Peyer's patch (tissue), 4 donors: ENCODE results near the gene PPP2R2C. TPM values are rescaled to one million over a fixed set of nuclear protein-coding genes. Genes with fewer than 3 reads are reported as not detected.

Experiments
- DNase-seq, 3 donors: peaks; one replicate each; pipeline ENCODE4 v3.0.0-alpha.2; 2017 to 2019
- H3K27ac ChIP-seq, 4 donors: fragments of 200-600 bp; sonication (generic); one replicate each; pipeline ENCODE4 v1.5.1; 2016 to 2019
- H3K27me3 ChIP-seq, 2 donors: fragments of 200-600 bp; sonication (generic); one replicate each; pipeline ENCODE4 v1.5.1; 2019
- H3K36me3 ChIP-seq, 3 donors: fragments of 200-600 bp; sonication (generic); one replicate each; pipeline ENCODE4 v1.5.1; 2016 to 2019
- H3K4me1 ChIP-seq, 4 donors: fragments of 200-600 bp; sonication (generic); one replicate each; pipeline ENCODE4 v1.5.1; 2016 to 2019
- H3K4me3 ChIP-seq, 4 donors: fragments of 200-600 bp; sonication (generic); 1 replicate in 3 of 4; 2 replicates in 1 of 4; pipeline ENCODE4 v1.5.1; 2016 to 2019; ENCODE audit warnings: mild to moderate bottlenecking in 1 of 4
- H3K9me3 ChIP-seq, 4 donors: fragments of 200-600 bp; sonication (generic); one replicate each; pipeline ENCODE4 v1.5.1; 2016 to 2019; ENCODE audit warnings: mild to moderate bottlenecking in 1 of 4
- CTCF ChIP-seq, 6 experiments: fragments of 450-650 bp in 4 of 6; fragments of 200-600 bp in 2 of 6; sonication (generic) in 1 of 6; IDR thresholded peaks; one replicate each; pipeline ENCODE4 v1.5.1; 2017 to 2019; ENCODE audit warnings: antibody characterized with exemption in 6 of 6, mild to moderate bottlenecking in 3 of 6, moderate library complexity in 1 of 6
- POLR2A ChIP-seq, 2 donors: fragments of 450-650 bp; IDR thresholded peaks; one replicate each; pipeline ENCODE4 v1.5.1; 2017; ENCODE audit warnings: antibody characterized with exemption in 2 of 2, mild to moderate bottlenecking in 2 of 2, moderate library complexity in 2 of 2
- total RNA-seq, 4 donors: library from RNA; depleted of rRNA; stranded (reverse); fragments of >200 nt; gene quantifications; one replicate each; pipeline ENCODE4 v1.1.0, GENCODE V29; 2016

PPP2R2C gene
- total RNA-seq, 4 donors from 2014 or later = 0.27 to 4.1 TPM; not detected in 2

GRCh38 chr4:6367371-6367851 lies 105.0 kb downstream of the PPP2R2C start:
- DNase-seq = no peak
- H3K4me3 ChIP-seq = no peak overlapping the region
- no peaks in the 10 kb centered on the region for H3K4me1 ChIP-seq
- no peaks in the 10 kb centered on the region for H3K36me3 ChIP-seq
- TF ChIP-seq POLR2A (IDR thresholded peaks at IDR 0.05) = no peak
- no peak for TF ChIP-seq CTCF (IDR thresholded peaks at IDR 0.05)
- no peaks in the 10 kb centered on the region for H3K9me3 ChIP-seq
- H3K27me3 ChIP-seq = no peaks in the 10 kb centered on the region
- no peak overlapping the region for H3K27ac ChIP-seq

DNA sequence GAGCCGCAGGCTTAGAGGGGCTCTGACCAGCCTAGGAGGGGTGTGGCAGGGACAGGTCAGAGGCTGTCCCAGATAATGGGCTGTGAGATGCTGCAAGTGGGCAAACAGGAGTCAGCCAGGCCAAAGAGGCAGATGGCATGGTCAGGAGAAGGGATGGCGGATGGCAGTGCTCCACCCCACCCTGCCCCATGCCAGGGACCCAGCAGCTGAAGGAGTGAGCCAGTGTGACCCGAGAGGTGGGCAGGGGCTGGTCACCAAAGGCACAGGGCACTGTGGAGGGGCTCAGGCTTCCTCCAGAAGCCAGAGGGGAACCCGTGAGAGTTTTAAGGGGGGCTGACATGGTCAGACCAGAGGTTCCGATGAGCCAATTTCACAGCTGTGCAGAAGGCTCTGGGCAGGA lies 105.8 kb downstream of the PPP2R2C start:
- H3K27me3 ChIP-seq = no peaks in the 10 kb centered on the region
- no peak for TF ChIP-seq CTCF (IDR thresholded peaks at IDR 0.05)
- TF ChIP-seq POLR2A (IDR thresholded peaks at IDR 0.05) = no peak

GRCh38 chr4:6365545-6366086 lies 106.8 kb downstream of the PPP2R2C start:
- TF ChIP-seq POLR2A (IDR thresholded peaks at IDR 0.05) = no peak
- TF ChIP-seq CTCF (IDR thresholded peaks at IDR 0.05) = no peak
- Histone ChIP-seq H3K4me3 (no peak overlapping the region), H3K27ac (no peak overlapping the region), H3K27me3 (no peaks in the 10 kb centered on the region), H3K9me3 (no peaks in the 10 kb centered on the region), H3K4me1 (no peaks in the 10 kb centered on the region), H3K36me3 (no peaks in the 10 kb centered on the region)
- no peak for DNase-seq

More for the DNA sequence above, 105.8 kb downstream of the PPP2R2C start:
- Histone ChIP-seq H3K4me1 (no peaks in the 10 kb centered on the region), H3K36me3 (no peaks in the 10 kb centered on the region), H3K9me3 (no peaks in the 10 kb centered on the region), H3K4me3 (no peak overlapping the region), H3K27ac (no peak overlapping the region)
- DNase-seq = no peak

DNA sequence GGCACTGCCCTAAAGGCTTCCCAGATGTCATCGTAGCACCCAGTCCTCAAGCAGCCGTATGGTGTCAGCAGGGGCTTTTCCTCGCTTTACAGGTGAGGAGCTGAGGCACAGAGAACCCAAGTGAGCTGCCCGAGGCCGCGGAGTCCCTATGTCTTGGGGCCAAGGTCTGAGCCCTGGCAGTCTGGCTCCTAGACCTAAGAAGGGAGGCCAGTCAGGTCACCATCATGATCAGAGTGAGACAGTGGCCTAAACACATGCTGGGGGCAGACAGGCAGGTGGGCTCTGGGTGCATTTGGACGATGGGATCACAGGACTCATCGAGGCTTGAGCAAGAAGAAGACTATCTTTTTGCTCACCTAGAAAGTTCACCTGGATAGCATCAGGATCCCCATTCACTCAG lies 107.8 kb downstream of the PPP2R2C start:
- Histone ChIP-seq H3K27ac (no peak overlapping the region), H3K27me3 (no peaks in the 10 kb centered on the region), H3K9me3 (no peaks in the 10 kb centered on the region), H3K4me1 (no peaks in the 10 kb centered on the region), H3K4me3 (no peak overlapping the region), H3K36me3 (no peaks in the 10 kb centered on the region)
- DNase-seq = no peak
- no peak for TF ChIP-seq POLR2A (IDR thresholded peaks at IDR 0.05)
- no peak for TF ChIP-seq CTCF (IDR thresholded peaks at IDR 0.05)

GRCh38 chr4:6364146-6364545 lies 108.3 kb downstream of the PPP2R2C start:
- H3K4me1 ChIP-seq = no peaks in the 10 kb centered on the region
- no peak for DNase-seq
- TF ChIP-seq POLR2A (IDR thresholded peaks at IDR 0.05) (no peak), CTCF (IDR thresholded peaks at IDR 0.05) (no peak)
- H3K27me3 ChIP-seq = no peaks in the 10 kb centered on the region
- H3K4me3 ChIP-seq = no peak overlapping the region
- H3K27ac ChIP-seq = no peak overlapping the region
- no peaks in the 10 kb centered on the region for H3K9me3 ChIP-seq
- H3K36me3 ChIP-seq = no peaks in the 10 kb centered on the region

GRCh38 chr4:6362896-6363295 lies 109.5 kb downstream of the PPP2R2C start:
- Histone ChIP-seq H3K4me3 (no peak overlapping the region), H3K27me3 (no peaks in the 10 kb centered on the region)
- DNase-seq = no peak

More at GRCh38 chr4:6362896-6363295, 109.5 kb downstream of the PPP2R2C start:
- no peaks in the 10 kb centered on the region for H3K4me1 ChIP-seq
- H3K36me3 ChIP-seq = no peaks in the 10 kb centered on the region
- no peak overlapping the region for H3K27ac ChIP-seq
- H3K9me3 ChIP-seq = no peaks in the 10 kb centered on the region
- TF ChIP-seq CTCF (IDR thresholded peaks at IDR 0.05) (no peak), POLR2A (IDR thresholded peaks at IDR 0.05) (no peak)
